Activated CD4-positive, alpha-beta T cell treated with anti-CD3 and anti-CD28 coated beads for 1 hour (primary cell): ENCODE measurements around the gene WNT6.
A peak's percentile ranks its signal among the peaks of the same experiment; 100 is the strongest.
"Not testable (repeated sequence)": the region's sequence is repeated elsewhere in the genome, so short reads cannot be mapped to it uniquely, and the experiment has no call there.

Experiments
- DNase-seq: peaks from one replicate; pipeline ENCODE4 v3.0.0-alpha.2; 2020

WNT6 gene

DNA sequence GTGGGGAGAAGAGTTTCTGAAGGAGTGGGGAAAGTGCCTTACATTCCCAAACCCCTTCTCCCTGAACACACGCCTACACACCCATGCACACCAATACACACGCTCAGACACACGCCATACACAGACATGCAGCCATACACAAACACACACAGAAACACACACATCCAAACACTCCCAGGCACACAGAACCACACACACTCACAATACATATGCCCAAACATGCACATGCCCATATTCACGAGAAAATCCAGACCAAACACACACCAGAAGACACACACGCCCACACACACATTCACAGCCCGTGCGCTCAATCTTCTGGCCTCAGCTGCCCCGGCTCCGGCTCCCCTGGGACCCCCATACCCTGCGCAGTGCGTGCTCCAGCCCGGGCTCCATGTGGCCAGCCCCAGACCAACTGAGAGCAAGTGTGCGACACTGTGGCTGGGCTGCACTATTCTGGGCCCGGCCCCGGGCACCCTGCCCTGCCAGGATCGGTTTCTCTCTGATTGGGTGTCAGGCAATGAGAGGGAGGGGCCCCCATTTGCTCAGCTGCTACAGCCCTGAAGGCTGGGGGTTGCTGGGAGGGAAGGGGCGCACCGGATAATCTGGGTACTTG, 28.1 kb upstream of the WNT6 start, which contains the start of gene PRKAG3:
PRKAG3 (minus strand) TSS at position 426 of the 613 bp plus-strand sequence.
- DNase-seq = no peak

DNA sequence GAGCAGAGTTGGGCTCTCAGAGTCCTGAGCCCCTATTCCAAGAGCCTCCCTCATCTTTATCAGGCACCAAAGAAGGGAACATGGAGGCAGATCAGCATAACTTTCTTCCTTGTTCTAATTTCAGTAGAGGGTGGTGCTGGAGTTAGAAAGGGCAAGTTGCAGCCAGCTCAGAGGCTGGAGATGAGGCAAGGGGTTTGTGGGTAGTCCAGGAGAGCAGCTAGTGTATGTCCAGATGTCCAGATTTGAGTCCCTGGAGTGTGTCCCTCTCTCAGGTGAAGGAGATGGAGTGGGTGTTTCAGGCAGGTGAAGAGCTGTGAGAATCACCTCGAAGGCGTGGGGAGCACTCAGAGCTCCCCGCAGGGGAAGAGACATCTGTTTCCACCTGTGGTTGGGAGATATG, 27.5 kb upstream of the WNT6 start:
- no peak for DNase-seq

DNA sequence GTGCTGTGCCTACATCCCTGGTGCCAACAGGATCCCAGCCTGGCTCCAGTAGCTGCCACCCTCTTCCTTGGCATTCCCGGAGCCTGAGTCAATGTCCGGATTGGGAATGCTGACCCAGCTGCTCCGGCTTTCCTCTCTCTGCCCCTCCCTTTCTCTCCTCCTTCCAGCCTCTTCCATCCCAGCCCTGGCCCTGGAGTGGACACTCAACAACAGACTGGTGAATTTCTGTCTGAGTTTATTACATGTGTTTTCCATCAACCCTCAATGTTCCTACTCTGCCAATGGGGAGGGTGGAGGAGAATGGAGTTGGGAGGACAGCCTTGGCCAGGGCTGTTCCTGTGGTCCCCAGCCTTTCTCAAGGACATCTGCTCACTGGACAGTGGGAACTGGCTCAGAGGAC, 27.1 kb upstream of the WNT6 start:
- DNase-seq = no peak

DNA sequence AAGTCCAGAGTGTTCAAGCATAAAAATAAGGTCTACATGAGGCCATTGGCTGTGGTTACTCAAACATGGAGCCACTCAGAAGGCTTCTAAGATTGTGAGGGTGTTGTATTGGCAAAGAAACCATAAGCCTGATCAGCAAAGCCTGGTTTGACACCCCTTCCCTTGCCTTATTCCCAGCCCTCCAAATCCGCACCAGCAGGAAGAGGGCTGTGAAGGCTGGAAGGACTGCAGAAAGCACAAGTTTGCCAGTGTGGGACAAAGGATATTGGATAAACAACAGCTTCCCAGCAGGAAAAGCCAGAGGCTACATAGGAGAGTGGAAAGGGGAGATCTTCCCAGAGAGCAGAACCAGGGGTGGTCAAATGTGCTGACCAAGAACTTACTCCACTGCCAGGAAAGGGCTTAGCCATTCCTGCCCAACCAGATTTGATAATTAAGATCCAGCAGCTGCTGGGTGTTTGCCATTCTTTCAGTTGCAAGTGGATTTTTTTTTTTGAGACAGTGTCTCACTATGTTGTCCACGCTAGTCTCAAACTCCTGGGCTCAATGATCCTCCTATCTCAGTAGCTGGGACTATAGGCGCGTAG, 26.5 kb upstream of the WNT6 start:
- no peak for DNase-seq

DNA sequence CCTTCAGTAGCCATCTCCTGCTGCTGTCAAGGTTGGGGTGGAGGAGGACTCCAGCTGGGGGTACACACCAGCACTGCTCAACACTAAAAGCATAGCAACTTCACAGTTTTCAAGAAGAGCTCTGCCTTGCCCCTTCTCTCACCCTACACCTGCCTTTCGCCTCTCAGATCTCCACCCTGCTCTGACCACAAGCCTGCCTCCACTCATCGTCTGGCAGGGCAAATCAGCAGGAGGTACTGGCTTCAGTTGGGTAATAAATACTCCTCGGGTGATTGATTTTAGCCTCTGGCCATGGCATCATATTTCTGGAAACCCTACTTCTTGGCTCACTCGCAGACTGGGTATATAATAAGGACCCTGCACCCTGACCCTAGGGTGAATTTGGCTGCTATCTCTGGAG, 24.9 kb upstream of the WNT6 start:
- no peak for DNase-seq

DNA sequence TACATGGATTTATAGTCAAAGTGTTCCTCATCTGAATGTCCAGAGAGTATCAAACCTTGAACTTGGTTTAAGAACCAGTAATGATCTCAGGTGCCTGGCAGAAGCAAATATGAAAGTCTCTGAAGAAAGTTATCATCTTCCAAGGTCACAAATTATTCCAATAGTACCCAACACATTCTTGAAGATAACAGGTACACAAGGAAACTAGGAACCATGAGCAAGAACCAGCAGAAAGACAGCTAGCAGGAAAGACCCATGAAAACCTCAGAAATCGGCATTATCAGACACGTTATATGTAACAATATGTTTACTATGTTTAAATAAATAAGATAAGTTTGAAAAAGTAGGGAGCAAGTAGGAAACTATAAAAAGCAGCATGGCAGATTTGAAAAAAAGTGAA, 22.1 kb upstream of the WNT6 start:
- DNase-seq = no peak

DNA sequence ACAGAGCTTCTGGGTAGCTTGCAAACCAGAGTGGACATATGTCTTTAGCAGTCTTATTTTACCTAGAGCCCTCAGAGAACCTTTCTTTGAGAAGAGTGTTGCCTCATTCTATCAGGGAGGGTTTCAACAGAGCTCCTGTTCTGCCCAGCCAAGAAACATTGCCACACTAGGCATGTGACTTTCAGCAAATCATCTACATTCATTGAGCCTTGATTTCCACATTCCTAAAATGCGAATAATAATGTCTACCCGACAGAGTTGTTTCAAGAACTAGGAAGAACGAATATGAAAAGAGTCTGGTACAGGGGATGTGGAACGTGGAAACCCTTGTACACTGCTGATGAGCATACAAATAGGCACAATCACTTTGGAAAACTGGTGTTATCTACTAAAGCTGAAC, 20.2 kb upstream of the WNT6 start:
- DNase-seq = no peak

DNA sequence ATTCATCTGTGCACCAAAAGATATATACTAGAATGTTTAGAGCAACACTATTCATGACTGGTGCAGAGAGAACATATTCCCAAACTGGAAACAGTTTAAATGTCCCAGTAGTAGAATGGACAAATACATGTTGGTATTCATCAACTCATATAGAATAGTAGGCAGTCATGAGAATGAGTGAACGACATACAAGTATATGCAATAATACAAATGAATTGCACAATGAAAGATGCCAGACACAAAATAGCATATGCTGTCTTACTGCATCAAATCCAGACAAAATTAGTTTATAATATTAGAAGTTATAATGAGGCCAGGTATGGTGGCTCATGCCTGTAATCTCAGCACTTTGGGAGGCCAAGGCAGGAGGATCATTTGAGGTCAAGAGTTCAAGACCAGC, 19.7 kb upstream of the WNT6 start:
- no peak for DNase-seq

DNA sequence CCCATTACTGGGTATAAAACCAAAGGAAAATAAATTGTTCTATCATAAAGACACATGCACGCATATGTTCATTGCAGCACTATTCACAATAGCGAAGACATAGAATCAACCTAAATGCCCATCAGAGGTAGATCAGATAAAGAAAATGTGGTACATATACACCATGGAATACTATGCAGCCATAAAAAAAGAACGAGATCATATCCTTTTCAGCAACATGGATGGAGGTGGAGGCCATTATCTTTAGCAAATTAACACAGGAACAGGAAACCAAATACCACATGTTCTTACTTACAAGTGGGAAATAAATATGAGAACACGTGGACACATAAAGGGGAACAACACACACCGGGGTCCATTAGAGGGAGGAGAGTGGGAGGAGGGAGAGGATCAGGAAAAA, 15.3 kb upstream of the WNT6 start:
- not testable (repeated sequence) for DNase-seq

DNA sequence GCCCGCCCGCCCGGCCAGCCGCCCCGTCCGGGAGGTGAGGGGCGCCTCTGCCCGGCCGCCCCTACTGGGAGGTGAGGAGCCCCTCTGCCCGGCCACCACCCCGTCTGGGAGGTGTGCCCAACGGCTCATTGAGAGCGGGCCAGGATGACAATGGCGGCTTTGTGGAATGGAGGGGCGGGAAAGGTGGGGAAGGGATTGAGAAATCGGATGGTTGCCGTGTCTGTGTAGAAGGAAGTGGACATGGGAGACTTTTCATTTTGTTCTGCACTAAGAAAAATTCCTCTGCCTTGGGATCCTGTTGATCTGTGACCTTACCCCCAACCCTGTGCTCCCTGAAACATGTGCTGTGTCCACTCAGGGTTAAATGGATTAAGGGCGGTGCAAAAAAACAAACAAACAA, 12.6 kb upstream of the WNT6 start:
- DNase-seq = not testable (repeated sequence)

DNA sequence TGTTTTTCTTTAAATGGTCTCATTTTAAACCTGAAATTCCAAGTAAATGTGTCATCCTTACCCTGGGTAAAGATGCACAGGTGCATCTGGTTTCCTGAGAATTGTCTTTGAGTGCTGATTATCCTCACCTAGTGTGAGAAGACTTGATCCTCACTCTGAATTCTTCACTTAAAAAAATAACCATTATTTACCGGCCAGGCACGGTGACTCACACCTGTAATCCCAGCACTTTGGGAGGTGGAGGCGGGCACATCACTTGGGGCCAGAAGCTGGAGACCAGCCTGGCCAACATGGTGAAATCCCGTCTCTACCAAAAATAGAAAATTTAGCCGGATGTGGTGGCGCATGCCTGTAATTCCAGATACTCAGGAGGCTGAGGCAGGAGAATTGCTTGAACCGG, 9.9 kb upstream of the WNT6 start:
- DNase-seq = no peak

DNA sequence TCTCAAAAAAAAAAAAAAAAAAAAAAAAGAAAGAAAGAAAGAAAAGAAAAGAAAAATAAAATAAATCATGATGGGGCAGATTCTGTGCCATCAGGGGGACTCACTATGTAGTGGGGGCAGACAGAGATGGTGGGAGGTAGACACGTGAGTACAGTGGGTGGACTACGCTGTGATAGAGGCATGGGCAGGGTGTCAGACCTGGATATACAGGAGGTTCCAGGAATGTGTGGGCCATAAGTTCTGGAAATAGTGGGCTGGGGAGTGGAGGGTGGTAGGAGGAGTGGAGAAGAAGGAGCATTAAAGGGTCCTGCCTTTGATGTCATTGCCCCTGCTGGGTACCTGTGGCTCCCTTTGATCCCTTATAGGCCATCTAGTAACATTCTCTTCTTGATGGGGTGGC, 8.8 kb upstream of the WNT6 start:
- DNase-seq = no peak

DNA sequence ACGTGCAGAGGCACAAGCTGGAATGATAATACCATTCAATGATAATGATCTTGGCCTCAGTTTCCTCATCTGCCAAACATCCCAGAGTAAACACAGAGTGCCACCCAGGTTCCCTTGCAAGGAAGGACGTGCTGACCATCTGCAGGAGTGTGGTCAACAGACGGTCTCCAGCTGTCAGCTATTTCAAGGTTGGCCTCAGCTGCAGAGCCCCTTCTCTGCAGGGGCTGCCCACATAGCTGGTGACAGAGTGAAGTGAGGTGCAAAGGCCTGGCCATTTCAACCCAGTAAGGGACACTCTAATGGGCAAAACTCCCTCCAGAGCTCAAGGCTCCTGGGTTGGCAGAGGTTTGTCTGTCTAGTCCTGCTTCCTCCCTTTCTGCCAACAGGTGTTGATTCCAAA, 8.3 kb upstream of the WNT6 start:
- no peak for DNase-seq

DNA sequence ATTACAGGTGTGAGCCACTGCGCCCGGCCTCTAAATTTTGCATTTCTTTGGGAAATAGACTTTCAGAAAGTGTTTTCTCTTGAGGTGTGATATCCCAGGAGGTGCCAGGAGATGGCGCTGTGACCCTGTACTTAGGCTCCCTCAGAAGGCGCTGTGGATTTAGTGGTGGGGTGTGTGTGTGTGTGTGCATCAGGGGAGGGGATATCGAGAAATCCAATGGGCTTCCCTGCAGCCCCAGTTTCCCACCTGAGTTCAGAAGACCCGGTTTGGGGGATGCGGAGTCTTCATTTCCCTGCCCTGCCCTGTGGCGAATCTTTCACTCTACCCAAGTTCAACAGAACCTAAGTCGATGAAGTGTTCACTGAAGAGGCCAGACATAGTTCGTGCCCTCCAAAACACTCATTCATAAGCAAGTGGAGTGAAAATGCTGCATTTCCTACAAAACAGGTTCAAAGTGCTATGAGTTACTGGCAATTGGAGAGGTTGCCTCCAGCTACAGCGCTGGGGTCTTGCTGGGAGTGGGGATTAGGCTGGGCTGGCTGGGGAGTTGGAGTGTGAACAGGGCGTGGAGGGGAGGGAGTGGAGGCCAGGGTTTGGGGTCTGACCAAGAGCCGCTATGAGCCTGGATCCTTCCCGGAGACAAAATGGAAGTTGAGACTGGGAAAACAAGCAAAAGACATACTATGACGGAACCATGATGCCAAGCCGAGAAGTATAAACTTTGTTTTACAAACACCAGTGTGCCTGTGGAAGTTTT, 6.5 kb upstream of the WNT6 start:
- peak; percentile 55 for DNase-seq

DNA sequence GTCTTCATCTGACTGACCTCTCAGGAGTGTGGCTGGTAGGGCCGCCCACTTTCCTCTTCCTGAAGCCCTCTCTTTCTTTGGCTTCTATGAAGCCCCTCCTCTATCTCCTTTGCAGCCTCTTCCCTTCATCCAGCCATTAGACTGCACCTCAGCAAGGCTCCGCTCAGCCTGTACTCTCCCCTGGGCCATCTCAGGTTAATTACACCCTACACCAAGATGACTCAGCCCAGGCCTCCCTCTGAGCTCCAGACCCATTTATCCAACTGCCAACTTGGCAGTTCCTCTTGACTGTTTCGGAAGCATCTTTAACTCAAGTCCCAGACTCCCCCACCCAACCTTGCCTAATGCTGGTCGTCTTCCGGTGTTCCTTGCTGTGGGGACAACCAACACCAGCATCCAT, 5.8 kb upstream of the WNT6 start:
- DNase-seq = no peak

DNA sequence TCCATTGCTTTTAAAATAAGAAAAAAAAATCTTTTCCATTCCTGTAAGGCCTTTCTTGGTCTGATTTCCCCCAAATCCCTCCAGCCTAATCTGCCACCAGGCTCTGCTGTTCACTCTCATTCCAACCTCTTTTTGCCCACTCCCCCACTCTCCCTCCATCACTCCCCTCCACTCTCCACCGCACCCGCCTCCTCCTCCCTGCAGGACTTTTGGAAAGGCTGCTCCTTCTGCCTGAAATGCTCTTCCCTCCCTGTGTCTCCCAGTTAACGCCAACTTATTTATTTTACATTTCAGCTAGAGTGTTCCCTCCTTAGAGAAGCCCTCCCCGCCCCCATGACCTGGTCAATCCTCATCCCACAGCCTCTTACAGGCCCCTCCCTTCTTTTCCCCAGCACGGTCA, 4.7 kb upstream of the WNT6 start:
- DNase-seq = no peak

DNA sequence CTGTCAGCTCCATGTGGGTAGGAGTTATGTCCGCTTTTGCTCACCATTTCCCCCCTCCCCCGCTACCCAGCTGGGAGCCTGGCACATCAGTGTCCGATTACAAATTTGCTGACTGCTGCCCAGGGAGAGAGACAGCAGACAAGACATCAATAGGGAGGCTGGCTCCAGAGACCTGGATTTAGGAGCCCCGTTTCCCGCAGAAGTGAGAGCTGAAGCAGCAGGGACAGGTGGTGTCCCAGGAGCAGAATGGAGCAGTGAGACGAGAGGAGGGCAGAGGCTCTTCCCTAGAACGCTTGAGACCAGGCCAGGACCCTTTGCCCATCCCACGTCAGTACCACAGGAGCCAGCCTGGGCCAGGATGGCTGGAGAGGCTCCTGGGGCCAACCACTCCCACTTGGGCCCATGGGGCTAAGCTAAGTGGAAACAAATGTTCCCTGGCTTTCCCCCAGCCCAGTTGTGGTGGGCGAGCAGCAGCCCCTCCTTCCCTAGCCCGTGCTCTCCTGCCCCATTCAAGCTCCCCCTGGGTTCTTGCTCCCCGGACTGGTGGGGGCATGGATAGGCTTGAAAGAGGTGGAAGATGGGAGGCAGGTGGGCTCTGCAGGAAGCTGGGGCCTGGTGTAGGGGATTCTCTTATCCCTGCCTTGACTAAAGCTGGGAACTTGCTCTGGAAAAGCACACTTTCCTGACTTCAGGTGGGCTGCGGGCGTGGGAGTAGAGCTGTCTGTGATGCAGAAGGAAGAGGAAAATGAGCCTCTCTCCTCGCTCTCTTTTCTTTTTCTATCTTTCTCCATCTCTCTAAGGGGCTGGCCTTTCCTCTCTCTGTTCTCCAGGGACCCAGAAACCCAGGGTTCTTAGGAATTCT, 4.1 kb upstream of the WNT6 start:
- no peak for DNase-seq

DNA sequence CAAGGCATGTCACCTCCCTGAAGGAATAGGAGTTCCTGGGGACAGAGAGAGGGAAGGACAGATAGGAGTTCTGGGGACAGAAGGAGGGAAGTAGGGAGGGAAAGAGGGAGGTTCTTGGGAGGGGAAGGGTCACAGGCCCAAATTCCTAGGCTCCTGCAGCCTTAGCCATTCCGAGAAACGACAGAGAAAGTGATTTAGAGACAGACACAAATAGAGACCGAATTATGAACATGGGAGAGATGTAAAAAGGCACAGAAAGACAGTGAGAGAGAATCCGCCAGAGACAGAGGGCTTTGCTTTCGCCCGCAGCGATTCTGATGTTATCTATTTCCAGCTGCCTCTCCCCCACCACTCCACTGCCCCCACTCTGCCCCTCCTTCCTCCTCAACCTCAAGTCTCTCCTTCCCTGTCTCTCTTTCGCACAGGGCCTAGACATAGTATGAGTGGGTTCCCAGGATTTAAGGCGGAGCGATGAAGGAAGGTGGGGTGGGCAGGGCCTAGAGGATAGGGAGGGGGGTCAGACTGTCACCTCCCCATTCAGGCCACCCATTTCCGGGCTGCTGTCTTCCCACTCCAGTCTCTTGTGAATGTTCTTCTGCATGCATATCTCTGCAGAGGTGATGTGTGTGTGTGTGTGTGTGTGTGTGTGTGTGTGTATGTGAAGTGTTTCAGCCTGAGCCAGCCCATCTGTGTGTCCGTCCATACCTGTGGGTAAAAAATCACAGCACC, 3.3 kb upstream of the WNT6 start:
- no peak for DNase-seq

DNA sequence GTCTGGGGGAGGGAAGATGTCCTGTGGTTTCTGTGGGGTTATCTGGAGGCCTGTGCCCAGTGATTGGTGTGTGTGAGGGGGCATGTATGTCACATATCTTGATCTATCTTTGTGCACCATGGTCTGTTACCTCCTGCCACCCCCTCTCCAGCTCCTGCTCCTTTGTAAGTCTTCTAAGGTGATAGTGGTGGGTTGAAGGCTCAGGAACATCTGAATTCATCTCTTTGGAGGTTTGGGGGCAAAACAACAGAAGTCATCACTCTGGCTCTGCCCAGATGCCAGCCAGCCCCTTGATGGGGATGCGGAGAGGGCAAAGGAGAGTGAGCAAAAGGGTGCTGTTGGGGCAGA, 2.7 kb upstream of the WNT6 start:
- no peak for DNase-seq

DNA sequence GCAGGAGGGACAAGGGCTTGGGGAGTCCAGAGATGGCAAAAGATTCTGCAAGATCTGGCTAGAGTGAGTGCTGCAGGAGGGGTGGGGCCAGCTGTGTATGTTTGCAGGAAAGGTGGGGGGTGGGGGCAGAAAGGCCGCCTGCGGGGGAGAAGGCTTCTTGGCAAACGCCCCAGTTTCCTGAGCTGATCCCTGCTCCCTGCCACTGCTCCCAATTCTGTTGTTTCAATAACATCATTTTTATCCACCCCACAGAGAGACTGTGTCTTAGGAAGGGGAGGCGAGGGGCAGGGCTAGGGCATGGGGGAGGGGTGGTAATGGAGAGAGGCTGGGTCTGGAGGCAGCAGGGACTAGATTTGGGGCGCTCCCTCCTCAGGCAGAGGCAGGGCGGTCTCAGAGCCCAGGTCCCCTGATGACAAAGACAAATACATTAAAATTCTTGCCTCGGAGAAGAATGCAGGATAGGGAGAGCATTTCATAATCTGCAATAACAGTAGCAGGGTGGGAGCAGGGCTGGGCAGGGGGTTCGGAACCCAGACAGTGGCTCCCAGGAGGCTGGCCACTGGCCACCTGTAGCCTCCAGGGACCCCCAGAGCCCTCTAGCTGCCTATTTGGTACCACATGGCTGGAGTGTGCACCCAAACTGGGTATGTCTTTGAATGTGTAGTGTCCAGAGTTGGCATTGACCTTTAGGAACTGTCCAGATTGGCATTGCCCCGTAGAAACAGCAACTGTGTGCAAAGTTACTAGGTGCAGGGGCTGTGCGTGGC, 2.1 kb upstream of the WNT6 start:
- DNase-seq = no peak

DNA sequence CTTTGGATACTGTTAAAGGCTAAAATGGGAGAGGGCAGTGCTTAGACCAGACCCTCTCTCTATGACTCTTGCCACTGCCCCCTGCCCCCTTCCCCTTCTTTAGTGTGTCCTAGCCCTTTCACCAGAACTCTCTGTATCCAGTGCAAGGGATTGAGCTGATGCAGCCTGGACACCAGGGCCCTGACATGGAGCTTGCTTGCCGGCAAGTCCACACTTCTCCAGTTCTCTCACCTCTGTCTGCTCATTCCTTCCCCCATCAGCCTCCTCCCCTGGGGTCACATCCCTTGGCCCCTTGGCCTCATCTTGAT, 1.5 kb upstream of the WNT6 start:
- no peak for DNase-seq
